ENCODE data around the gene ZNF70.

DNA sequence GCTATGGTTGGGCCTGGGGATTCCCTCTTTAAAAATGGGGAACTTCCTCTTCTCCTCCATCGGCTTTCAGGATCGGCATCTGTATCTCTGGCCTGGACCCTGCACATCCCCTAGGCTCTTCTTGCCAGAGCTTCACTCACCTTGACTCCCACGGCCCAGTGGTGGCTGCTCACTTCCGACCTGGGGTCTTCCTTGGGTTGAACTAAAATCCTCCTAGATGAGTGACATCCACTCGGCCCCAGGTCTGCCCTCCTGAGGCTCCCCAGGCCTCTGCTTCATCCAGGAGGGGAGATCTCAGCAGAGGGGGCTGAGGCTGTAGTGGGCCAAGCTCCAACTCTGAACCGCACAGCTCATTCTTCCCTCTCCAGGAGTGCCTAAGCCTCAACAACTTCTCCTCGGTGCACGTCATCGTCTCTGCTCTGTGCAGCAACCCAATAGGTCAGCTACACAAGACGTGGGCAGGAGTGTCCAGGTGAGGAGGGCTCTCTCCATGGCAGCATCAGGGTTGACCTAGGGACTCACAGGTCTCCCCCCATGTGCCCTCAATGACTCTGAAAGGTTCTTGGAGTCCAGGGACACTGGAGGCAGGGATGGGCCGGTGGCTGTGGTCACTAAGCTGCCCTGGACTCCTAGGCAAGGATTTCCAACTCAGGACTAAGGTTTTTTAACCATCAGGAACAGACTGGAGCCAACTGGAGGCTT, 56.8 kb downstream of the ZNF70 start:
- TF ChIP-seq, protein P1, sequence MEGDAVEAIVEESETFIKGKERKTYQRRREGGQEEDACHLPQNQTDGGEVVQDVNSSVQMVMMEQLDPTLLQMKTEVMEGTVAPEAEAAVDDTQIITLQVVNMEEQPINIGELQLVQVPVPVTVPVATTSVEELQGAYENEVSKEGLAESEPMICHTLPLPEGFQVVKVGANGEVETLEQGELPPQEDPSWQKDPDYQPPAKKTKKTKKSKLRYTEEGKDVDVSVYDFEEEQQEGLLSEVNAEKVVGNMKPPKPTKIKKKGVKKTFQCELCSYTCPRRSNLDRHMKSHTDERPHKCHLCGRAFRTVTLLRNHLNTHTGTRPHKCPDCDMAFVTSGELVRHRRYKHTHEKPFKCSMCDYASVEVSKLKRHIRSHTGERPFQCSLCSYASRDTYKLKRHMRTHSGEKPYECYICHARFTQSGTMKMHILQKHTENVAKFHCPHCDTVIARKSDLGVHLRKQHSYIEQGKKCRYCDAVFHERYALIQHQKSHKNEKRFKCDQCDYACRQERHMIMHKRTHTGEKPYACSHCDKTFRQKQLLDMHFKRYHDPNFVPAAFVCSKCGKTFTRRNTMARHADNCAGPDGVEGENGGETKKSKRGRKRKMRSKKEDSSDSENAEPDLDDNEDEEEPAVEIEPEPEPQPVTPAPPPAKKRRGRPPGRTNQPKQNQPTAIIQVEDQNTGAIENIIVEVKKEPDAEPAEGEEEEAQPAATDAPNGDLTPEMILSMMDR (IDR thresholded peaks at IDR 0.05) = no peak
- TF ChIP-seq POLR2A (IDR thresholded peaks at IDR 0.05) = no peak
